ACHN (cell line): ENCODE data around the gene CSF1.
"Not testable (repeated sequence)": the region's sequence is repeated elsewhere in the genome, so short reads cannot be mapped to it uniquely, and the experiment has no call there.

Experiments
- DNase-seq: peaks from one replicate; pipeline ENCODE4 v3.0.0-alpha.2; 2015
- in situ Hi-C: cut with HindIII; loops from 2 replicates; pipeline ENCODE4 v1.10.0; 2017; ENCODE audit warnings: low sequenced_read_pairs, low pct_ligation_motif_present, low pct_unique_long_range_greater_than_20kb

CSF1 gene

DNA sequence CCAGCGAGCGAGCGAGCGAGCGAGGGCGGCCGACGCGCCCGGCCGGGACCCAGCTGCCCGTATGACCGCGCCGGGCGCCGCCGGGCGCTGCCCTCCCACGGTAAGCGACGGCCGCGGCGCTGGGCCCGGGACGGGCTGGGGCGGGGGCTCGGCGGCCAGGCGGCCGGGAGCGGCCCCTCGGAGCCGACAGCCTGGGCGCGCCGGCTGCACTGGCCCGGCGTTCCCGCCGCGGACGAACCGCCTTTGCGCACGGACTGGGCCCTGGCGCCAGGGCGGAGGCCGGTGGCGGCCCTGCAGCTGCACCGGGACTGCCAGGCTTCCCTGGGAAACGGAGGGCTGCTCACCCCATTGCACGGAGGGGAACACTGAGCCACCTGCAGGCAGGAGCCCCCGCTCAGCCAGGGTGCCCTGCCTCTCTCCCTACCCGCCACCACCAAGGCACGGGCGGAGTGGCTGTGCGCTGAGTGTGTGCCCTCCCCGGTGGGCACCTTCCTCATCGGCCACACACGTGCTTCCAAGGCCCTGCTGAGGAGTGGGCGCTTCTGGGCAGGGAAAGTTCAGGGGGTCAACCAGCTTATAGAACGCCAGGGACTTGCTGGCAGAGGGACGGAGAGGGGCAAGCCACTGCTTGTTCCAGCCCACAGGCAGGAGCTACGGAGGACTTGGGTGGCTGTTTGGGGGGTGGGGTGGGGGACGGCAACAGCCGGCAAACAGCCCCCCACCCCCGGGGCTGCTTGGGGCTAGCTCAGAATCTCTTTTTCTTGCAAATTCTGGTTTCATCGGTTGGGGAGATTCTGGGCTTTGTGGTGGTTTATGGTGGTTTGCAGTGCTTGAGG lies 532 bp downstream of the CSF1 start:
- in situ Hi-C loops: no loop called here

DNA sequence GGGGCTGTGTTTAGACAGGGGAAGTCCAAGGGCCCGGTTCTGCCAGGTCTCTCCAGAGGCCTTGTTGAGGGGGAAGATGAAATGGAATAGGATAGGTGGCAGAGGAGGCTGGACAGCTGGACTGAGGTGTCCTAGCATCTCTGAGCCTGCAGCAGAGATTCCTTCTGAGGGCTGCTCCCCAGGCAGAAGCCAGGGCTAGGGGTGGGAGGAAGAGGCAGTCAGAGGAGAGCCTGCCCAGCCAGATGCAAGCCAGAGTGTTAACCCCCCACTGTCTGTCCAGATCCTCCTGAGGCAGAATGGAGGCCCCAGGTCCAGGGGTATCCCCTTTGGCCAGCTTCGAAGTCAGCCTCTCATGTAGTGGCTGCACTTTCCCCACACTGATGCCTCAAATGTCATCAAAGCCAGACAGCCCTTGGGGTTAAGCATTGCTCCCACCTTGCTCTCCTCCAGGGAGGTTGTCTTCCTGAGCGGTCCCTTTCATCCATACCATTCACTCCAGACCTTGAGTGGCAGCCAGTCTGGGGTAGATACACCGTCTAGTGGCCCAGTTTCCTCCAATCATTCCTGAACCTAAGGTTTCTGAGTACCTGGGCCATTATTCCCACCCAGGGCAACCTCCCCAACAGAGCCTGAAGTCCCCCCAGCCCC lies 1.7 kb downstream of the CSF1 start:
- no peak for DNase-seq
- in situ Hi-C loops: no loop called here

More for the DNA sequence above, 532 bp downstream of the CSF1 start:
- DNase-seq: no peak

- no peak for DNase-seq
Observed at GRCh38 chr1:109912873-109913272, 2.2 kb downstream of the CSF1 start.

DNA sequence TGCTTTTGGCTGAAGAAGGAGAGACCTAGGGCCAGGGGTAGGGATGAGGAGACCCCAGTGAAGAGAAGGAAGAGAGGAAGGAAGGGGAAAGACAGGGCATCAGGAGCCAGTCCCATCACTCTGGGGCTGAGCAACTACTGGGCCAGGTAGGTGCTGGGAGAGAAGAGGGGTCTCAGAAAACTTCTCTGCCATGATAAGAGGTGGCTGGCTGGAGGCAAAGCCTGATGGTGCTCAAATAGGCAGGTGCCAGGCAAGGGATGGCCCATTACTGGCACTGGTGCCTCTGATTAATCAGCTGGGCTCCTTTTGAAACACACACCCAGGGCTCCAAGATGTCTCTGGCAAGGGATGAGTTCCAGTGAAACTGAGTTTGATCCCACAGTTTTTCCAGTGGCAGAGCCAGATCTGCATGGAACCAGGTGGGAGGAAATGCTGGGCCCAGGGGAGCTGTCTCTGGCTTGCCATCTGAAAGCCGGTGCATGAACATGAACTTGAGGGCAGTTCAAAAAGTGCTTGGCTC lies 2.8 kb downstream of the CSF1 start:
- in situ Hi-C loops: no loop called here
- no peak for DNase-seq

More at GRCh38 chr1:109912873-109913272, 2.2 kb downstream of the CSF1 start:
- in situ Hi-C loops: no loop called here

- DNase-seq: no peak
- in situ Hi-C loops: no loop called here
Observed at GRCh38 chr1:109914587-109915240, 4.1 kb downstream of the CSF1 start.

- no peak for DNase-seq
- in situ Hi-C loops: no loop called here
Observed at GRCh38 chr1:109917051-109917767, 6.6 kb downstream of the CSF1 start.

DNA sequence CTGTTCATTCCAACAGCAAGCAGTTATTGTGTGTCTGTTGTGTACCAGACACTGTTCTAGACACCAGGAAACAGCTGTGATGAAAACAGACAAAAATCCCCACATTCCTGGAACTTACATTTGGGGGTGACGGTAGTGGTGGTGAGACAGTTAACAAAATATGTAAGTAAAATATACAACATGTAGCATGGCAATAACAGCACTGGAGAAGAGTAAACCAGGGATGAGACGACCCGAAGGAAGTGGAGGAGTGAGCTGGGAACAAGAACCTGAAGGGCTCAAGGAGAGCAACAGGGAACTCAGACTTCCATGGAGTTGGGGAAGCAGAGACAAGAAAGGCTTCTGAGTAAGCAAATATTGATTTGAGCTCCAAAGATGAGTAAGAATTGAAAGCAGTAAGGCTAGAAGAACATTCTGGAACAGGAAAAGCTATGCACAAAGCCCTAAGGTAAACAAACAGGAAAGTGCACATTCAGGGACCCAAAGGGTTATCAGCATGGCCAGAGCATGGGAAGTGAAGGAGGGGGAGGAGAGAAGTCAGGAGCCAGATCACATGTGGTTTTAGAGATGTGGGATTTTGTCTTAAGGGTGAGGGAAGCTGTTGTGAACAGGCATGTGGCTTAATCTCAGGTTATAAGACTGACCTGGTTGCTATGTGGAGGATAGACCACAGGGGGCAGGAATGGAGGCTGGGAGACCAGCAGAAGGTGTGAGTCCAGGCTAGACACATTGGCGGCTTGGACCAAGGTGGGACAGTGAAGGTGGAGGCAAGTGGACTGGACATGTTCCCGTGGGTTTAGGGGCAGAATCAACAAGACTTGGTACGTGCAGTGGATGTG lies 7.3 kb downstream of the CSF1 start:
- DNase-seq: no peak
- in situ Hi-C loops: no loop called here

DNA sequence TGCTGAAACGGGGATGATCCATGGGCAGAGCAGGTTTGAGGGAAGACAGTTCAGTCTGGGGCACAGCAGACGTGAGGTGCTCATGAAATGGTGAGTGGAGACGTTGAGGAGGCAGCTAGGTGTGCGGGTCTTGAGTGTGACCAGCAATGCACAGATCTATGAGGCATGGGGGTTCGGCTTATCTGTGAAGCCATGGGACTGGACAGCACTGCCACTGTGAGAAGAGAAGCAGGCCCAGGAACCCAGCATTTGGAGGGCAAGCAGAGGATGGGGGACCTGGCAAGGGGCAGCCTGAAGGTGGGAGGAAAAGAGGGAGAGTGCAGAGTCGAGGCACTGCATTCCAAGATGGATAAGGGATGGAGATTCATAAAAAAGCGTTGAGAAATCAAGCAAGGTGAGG lies 8.0 kb downstream of the CSF1 start:
- in situ Hi-C loops: no loop called here
- no peak for DNase-seq

DNA sequence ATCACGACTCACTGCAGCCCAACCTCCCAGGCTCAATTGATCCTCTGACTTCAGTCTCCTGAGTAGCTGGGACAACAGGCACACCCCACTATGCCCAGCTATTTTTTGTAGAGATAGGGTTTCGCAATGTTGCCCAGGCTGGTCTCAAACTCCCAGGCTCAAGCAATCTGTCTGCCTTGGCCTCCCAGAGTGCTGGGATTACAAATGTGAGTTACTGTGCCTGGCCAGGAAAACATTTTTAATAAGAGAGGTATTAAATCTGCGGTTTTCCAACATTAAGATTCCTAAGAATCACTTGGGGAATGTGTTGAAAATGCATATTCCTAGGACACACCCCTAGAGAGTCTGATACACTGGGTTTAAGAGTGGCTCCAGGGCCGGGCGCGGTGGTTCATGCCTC lies 8.7 kb downstream of the CSF1 start:
- in situ Hi-C loops: no loop called here

GRCh38 chr1:109920391-109920790 lies 9.7 kb downstream of the CSF1 start:
- DNase-seq, in situ Hi-C loops: not testable (repeated sequence)

More for the DNA sequence above, 8.7 kb downstream of the CSF1 start:
- DNase-seq: no peak

GRCh38 chr1:109922326-109922725 lies 11.7 kb downstream of the CSF1 start:
- no peak for DNase-seq
- in situ Hi-C loops: no loop called here

DNA sequence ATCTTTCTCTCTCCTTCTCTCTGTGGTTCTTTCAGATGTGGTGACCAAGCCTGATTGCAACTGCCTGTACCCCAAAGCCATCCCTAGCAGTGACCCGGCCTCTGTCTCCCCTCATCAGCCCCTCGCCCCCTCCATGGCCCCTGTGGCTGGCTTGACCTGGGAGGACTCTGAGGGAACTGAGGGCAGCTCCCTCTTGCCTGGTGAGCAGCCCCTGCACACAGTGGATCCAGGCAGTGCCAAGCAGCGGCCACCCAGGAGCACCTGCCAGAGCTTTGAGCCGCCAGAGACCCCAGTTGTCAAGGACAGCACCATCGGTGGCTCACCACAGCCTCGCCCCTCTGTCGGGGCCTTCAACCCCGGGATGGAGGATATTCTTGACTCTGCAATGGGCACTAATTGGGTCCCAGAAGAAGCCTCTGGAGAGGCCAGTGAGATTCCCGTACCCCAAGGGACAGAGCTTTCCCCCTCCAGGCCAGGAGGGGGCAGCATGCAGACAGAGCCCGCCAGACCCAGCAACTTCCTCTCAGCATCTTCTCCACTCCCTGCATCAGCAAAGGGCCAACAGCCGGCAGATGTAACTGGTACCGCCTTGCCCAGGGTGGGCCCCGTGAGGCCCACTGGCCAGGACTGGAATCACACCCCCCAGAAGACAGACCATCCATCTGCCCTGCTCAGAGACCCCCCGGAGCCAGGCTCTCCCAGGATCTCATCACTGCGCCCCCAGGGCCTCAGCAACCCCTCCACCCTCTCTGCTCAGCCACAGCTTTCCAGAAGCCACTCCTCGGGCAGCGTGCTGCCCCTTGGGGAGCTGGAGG lies 12.7 kb downstream of the CSF1 start:
- DNase-seq: no peak
- in situ Hi-C loops: no loop called here

DNA sequence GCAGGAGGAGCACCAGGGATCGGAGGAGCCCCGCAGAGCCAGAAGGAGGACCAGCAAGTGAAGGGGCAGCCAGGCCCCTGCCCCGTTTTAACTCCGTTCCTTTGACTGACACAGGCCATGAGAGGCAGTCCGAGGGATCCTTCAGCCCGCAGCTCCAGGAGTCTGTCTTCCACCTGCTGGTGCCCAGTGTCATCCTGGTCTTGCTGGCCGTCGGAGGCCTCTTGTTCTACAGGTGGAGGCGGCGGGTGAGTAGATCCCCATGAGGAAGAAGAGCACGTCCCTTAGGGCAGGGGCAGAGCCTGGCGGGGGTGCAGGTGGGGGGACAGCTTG lies 13.3 kb downstream of the CSF1 start:
- no peak for DNase-seq

DNA sequence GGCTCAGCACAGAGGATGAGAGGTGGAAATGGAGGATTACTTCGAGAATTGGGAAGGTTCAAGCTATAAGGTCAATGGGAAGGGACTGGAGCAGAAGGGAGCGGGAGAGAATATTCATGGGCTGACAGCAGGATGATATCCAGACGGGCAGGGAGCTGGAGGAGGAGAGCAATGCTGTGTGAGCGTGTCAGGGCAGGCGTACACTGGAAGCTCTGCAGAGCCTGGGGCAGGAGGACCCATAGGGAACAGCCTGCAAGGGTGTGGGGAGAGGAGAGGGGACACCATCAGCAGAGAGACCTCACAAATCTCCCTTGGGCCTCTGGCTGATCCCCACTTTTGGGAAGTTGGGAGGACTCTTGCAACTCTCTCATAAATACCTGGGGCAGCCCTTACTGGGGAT lies 13.7 kb downstream of the CSF1 start:
- in situ Hi-C loops: no loop called here
- DNase-seq: no peak

More for the DNA sequence above, 13.3 kb downstream of the CSF1 start:
- in situ Hi-C loops: no loop called here

DNA sequence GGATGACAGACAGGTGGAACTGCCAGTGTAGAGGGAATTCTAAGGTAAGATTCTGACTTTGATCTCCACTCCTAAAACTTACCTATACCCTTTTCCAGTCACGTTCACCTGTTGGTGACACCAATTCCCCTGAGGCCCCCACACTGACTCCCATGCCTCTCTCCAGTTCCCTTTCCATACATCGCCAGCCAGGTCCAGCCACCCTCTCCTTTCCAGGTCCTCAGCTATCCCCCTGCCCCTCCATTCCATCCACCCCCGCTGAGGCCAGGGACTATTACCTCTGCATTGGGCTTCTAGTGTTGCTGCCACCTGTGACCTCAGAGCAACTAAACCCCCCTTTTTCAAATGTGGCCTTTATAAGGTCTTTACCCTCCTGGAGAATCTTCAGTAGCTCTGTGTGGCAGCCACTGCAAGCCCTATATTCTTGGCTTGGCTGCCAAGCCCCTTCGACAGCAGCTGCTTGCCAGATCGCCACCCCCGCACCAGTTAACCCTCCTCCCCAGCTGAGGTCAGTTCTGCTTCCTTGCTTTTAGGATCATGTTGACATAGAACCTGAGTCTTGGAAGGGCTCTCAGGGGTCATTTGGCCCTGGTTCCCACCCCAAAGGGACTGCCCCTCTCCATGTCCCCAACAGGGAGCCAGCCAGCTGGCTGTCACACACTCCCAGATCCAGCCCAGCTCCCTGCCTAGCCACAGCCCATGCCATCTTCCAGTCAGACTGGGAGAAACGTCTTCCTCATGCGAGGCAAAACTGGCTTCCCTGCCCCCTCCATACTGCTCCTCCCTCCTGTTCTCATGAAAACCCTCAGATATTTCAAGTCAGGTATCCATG lies 14.7 kb downstream of the CSF1 start:
- DNase-seq: no peak
- in situ Hi-C loops: no loop called here

- DNase-seq: no peak
- in situ Hi-C loops: no loop called here
Observed at GRCh38 chr1:109926662-109927300, 16.1 kb downstream of the CSF1 start.
